ENCODE measurements around the gene CFAP299. TPM values are rescaled to one million over a fixed set of nuclear protein-coding genes. Genes with fewer than 3 reads are reported as not detected.

Gene CFAP299
- total RNA-seq, 1 experiment from 2014 or later = not detected

- BruUV-seq (replicated peaks) = no TSS peak
- Histone ChIP-seq H3K36me3 (ENCODE audit: insufficient read depth, low read length, poor library complexity, severe bottlenecking) (no peaks in the 10 kb centered on the region), H3K4me1 (ENCODE audit: insufficient read depth, low read length, poor library complexity, severe bottlenecking) (no peaks in the 10 kb centered on the region), H3K4me3 (ENCODE audit: low read depth, low read length, poor library complexity, severe bottlenecking) (no peak overlapping the region), H3K9me3 (ENCODE audit: low read depth, low read length, poor library complexity, severe bottlenecking) (no peaks in the 10 kb centered on the region), H3K27me3 (replicated peaks; ENCODE audit: insufficient read depth, low read depth, low read length, poor library complexity) (no peaks in the 10 kb centered on the region), H3K27ac (ENCODE audit: low read depth, low read length, poor library complexity, severe bottlenecking) (no peak overlapping the region)
- CTCF ChIA-PET = no interaction called here
- no peak for DNase-seq (ENCODE audit: low spot score)
- POLR2A ChIA-PET (ENCODE audit: low non-redundant PET) = no interaction called here
- intact Hi-C loops (cut with micrococcal nuclease; ENCODE audit: unreplicated experiment) = no loop called here
- TF ChIP-seq, protein P1, sequence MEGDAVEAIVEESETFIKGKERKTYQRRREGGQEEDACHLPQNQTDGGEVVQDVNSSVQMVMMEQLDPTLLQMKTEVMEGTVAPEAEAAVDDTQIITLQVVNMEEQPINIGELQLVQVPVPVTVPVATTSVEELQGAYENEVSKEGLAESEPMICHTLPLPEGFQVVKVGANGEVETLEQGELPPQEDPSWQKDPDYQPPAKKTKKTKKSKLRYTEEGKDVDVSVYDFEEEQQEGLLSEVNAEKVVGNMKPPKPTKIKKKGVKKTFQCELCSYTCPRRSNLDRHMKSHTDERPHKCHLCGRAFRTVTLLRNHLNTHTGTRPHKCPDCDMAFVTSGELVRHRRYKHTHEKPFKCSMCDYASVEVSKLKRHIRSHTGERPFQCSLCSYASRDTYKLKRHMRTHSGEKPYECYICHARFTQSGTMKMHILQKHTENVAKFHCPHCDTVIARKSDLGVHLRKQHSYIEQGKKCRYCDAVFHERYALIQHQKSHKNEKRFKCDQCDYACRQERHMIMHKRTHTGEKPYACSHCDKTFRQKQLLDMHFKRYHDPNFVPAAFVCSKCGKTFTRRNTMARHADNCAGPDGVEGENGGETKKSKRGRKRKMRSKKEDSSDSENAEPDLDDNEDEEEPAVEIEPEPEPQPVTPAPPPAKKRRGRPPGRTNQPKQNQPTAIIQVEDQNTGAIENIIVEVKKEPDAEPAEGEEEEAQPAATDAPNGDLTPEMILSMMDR (conservative IDR thresholded peaks at IDR 0.05; ENCODE audit: low read depth, low read length) = no peak
- TF ChIP-seq EZH2 (IDR thresholded peaks at IDR 0.05; ENCODE audit: borderline replicate concordance, low read depth, low read length, poor library complexity, severe bottlenecking) = no peak
These were observed 154.3 kb downstream of the CFAP299 start for GRCh38 chr4:80489798-80490197.

GRCh38 chr4:80492761-80493160, 157.2 kb downstream of the CFAP299 start:
- intact Hi-C loops (cut with micrococcal nuclease; ENCODE audit: unreplicated experiment) = no loop called here
- Histone ChIP-seq H3K36me3 (ENCODE audit: insufficient read depth, low read length, poor library complexity, severe bottlenecking) (no peaks in the 10 kb centered on the region), H3K27ac (ENCODE audit: low read depth, low read length, poor library complexity, severe bottlenecking) (no peak overlapping the region), H3K4me3 (ENCODE audit: low read depth, low read length, poor library complexity, severe bottlenecking) (no peak overlapping the region), H3K27me3 (replicated peaks; ENCODE audit: insufficient read depth, low read depth, low read length, poor library complexity) (no peaks in the 10 kb centered on the region), H3K9me3 (ENCODE audit: low read depth, low read length, poor library complexity, severe bottlenecking) (no peaks in the 10 kb centered on the region), H3K4me1 (ENCODE audit: insufficient read depth, low read length, poor library complexity, severe bottlenecking) (no peaks in the 10 kb centered on the region)
- POLR2A ChIA-PET (ENCODE audit: low non-redundant PET) = no interaction called here
- no TSS peak for BruUV-seq (replicated peaks)
- CTCF ChIA-PET = no interaction called here
- no peak for DNase-seq (ENCODE audit: low spot score)
- TF ChIP-seq, protein P1 (conservative IDR thresholded peaks at IDR 0.05; ENCODE audit: low read depth, low read length) = no peak
- TF ChIP-seq EZH2 (IDR thresholded peaks at IDR 0.05; ENCODE audit: borderline replicate concordance, low read depth, low read length, poor library complexity, severe bottlenecking) = no peak

- intact Hi-C loops (cut with micrococcal nuclease; ENCODE audit: unreplicated experiment) = no loop called here
- CTCF ChIA-PET = no interaction called here
- Histone ChIP-seq H3K4me3 (ENCODE audit: low read depth, low read length, poor library complexity, severe bottlenecking) (no peak overlapping the region), H3K4me1 (ENCODE audit: insufficient read depth, low read length, poor library complexity, severe bottlenecking) (no peaks in the 10 kb centered on the region), H3K27me3 (replicated peaks; ENCODE audit: insufficient read depth, low read depth, low read length, poor library complexity) (no peaks in the 10 kb centered on the region), H3K27ac (ENCODE audit: low read depth, low read length, poor library complexity, severe bottlenecking) (no peak overlapping the region), H3K36me3 (ENCODE audit: insufficient read depth, low read length, poor library complexity, severe bottlenecking) (no peaks in the 10 kb centered on the region), H3K9me3 (ENCODE audit: low read depth, low read length, poor library complexity, severe bottlenecking) (no peaks in the 10 kb centered on the region)
- no peak for DNase-seq (ENCODE audit: low spot score)
- POLR2A ChIA-PET (ENCODE audit: low non-redundant PET) = no interaction called here
- no peak for TF ChIP-seq EZH2 (IDR thresholded peaks at IDR 0.05; ENCODE audit: borderline replicate concordance, low read depth, low read length, poor library complexity, severe bottlenecking)
- TF ChIP-seq, protein P1 (conservative IDR thresholded peaks at IDR 0.05; ENCODE audit: low read depth, low read length) = no peak
- no TSS peak for BruUV-seq (replicated peaks)
These were observed 160.3 kb downstream of the CFAP299 start for GRCh38 chr4:80495865-80496264.
